CD1c-positive myeloid dendritic cell (primary cell): ENCODE data around the gene KCNJ18.
"Not testable (repeated sequence)": the region's sequence is repeated elsewhere in the genome, so short reads cannot be mapped to it uniquely, and the experiment has no call there.

Experiments used
- DNase-seq: peaks from one replicate; pipeline ENCODE4 v3.0.0-alpha.2; 2016; ENCODE audit errors: extremely low spot score

The KCNJ18 gene

GRCh38 chr17:21691883-21692703, at the start of gene KCNJ18:
TSS of gene KCNJ18 (plus strand) at chr17:21692523. CDS start at chr17:21702787, 10,264 bp downstream.
- not testable (repeated sequence) for DNase-seq

- not testable (repeated sequence) for DNase-seq
These were observed 44.2 kb upstream of the KCNJ18 start for GRCh38 chr17:21648125-21648524.

GRCh38 chr17:21650043-21650442, 42.3 kb upstream of the KCNJ18 start:
- not testable (repeated sequence) for DNase-seq

GRCh38 chr17:21652049-21652448, 40.3 kb upstream of the KCNJ18 start:
- not testable (repeated sequence) for DNase-seq

- not testable (repeated sequence) for DNase-seq
These were observed 39.1 kb upstream of the KCNJ18 start for GRCh38 chr17:21653211-21653610.

- not testable (repeated sequence) for DNase-seq
These were observed 35.6 kb upstream of the KCNJ18 start for GRCh38 chr17:21656518-21657309.

- not testable (repeated sequence) for DNase-seq
These were observed 32.7 kb upstream of the KCNJ18 start for GRCh38 chr17:21659635-21660034.

GRCh38 chr17:21661455-21661854, 30.9 kb upstream of the KCNJ18 start:
- DNase-seq = not testable (repeated sequence)

- DNase-seq = not testable (repeated sequence)
These were observed 29.2 kb upstream of the KCNJ18 start for GRCh38 chr17:21663166-21663565.

GRCh38 chr17:21663614-21664474, 28.5 kb upstream of the KCNJ18 start:
- DNase-seq = not testable (repeated sequence)

GRCh38 chr17:21665171-21665570, 27.2 kb upstream of the KCNJ18 start:
- not testable (repeated sequence) for DNase-seq

- DNase-seq = not testable (repeated sequence)
These were observed 26.3 kb upstream of the KCNJ18 start for GRCh38 chr17:21665935-21666493.

GRCh38 chr17:21666711-21667412, 25.5 kb upstream of the KCNJ18 start:
- DNase-seq = not testable (repeated sequence)

- DNase-seq = not testable (repeated sequence)
These were observed 24.8 kb upstream of the KCNJ18 start for GRCh38 chr17:21667413-21668117.

- not testable (repeated sequence) for DNase-seq
These were observed 24.2 kb upstream of the KCNJ18 start for GRCh38 chr17:21668118-21668488.

GRCh38 chr17:21668746-21669508, 23.4 kb upstream of the KCNJ18 start:
- not testable (repeated sequence) for DNase-seq

- DNase-seq = not testable (repeated sequence)
These were observed 22.5 kb upstream of the KCNJ18 start for GRCh38 chr17:21669616-21670360.

GRCh38 chr17:21670361-21671155, 21.8 kb upstream of the KCNJ18 start:
- not testable (repeated sequence) for DNase-seq
